Measurements from ENCODE around the gene CLDN19. TPM values are rescaled to one million over a fixed set of nuclear protein-coding genes. Genes with fewer than 3 reads are reported as not detected.

Gene CLDN19
- total and polyA plus RNA-seq, 2 of the 8 experiments (the other 6 are each of a cell fraction or from before 2014, with no cell fraction given), result 9.7 to 17.2 TPM

- FAIRE-seq (peak; percentile 55), DNase-seq (ENCODE audit: low read depth in 1 of 2, low spot score in 2 of 2) (no peak)
- H2BK5ac ChIP-seq (ENCODE audit: low read depth, low read length), result no peak overlapping the region
- H4K5ac ChIP-seq (ENCODE audit: insufficient read length, low read depth, low read length), result no peak overlapping the region
- no peak overlapping the region for H3K9ac ChIP-seq (replicated peaks in 1 of 4; ENCODE audit: extremely low read depth in 1 of 4, low read depth in 3 of 4, low read length in 3 of 4)
- H3K79me1 ChIP-seq (ENCODE audit: low read depth, low read length), result peaks cover 2% of the 10 kb centered on the region; the same call in 1 of the 2 replicates
- H3K4me2 ChIP-seq (ENCODE audit: insufficient read depth in 1 of 2, low read depth in 2 of 2, low read length in 2 of 2), result no peak overlapping the region
- no peaks in the 10 kb centered on the region for H3K9me3 ChIP-seq (ENCODE audit: insufficient read depth in 2 of 2, low read depth in 1 of 2, low read length in 1 of 2)
- H3K27me3 ChIP-seq (replicated peaks in 1 of 4; ENCODE audit: control insufficient read depth in 3 of 4, extremely low read depth in 1 of 4, insufficient read depth in 3 of 4, low read length in 3 of 4), result no peaks in the 10 kb centered on the region
- no peak overlapping the region for H2AFZ ChIP-seq (ENCODE audit: low read length)
- ChIA-PET POLR2A (ENCODE audit: partially characterized antibody) (interaction anchor here (0.6 to 5.3 kb wide), 4 partner anchors 8 to 16 kb away, joined by 4 to 25 read pairs (median 10); partner anchors contain the start of gene YBX1), CTCF (ENCODE audit: partially characterized antibody) (interaction anchor here (0.9 kb wide), 1 partner anchor 15 kb away, joined by 4 read pairs; no protein-coding TSS in a partner anchor)
- H3K4ac ChIP-seq (replicated peaks; ENCODE audit: insufficient read length, low read depth, low read length), result no peak overlapping the region
- no peak overlapping the region for H3K18ac ChIP-seq (ENCODE audit: extremely low read depth, low read length)
- H3K4me1 ChIP-seq (replicated peaks in 1 of 4; ENCODE audit: control insufficient read depth in 3 of 4, insufficient read depth in 4 of 4, low read length in 3 of 4), result no peaks in the 10 kb centered on the region
- peaks cover 12 to 85% of the 10 kb centered on the region in 2 experiments; a peak in 3 of 4 replicates for H3K79me2 ChIP-seq (ENCODE audit: control insufficient read depth in 1 of 2, insufficient read depth in 2 of 2, low read length in 2 of 2)
- H2BK20ac ChIP-seq (ENCODE audit: low read length), result no peak overlapping the region
- no peak overlapping the region for H3K56ac ChIP-seq (replicated peaks; ENCODE audit: insufficient read length, low read depth, low read length)
- no peak overlapping the region for H4K8ac ChIP-seq (ENCODE audit: extremely low read depth, insufficient read depth, low read length)
- H3K23ac ChIP-seq (ENCODE audit: insufficient read length), result no peak overlapping the region
- H2BK15ac ChIP-seq (ENCODE audit: low read length), result no peak overlapping the region
- H4K91ac ChIP-seq (replicated peaks; ENCODE audit: insufficient read length, low read length), result no peak overlapping the region
- H4K20me1 ChIP-seq (replicated peaks in 1 of 2; ENCODE audit: control insufficient read depth in 1 of 2, insufficient read depth in 2 of 2, low read length in 2 of 2), result peaks cover 10 to 19% of the 10 kb centered on the region in 2 experiments
- H3K27ac ChIP-seq (ENCODE audit: low read depth, low read length), result no peak overlapping the region
- H3K36me3 ChIP-seq (ENCODE audit: control insufficient read depth in 2 of 4, insufficient read depth in 4 of 4, low read length in 3 of 4), result peaks cover 33 to 98% (median 70%) of the 10 kb centered on the region in 4 experiments
- no peaks in the 10 kb centered on the region for H3K23me2 ChIP-seq (ENCODE audit: low read depth, low read length)
- H3K14ac ChIP-seq (ENCODE audit: insufficient read length), result no peak overlapping the region
- H3K4me3 ChIP-seq (ENCODE audit: extremely low read depth in 1 of 4, insufficient read depth in 2 of 4, low read depth in 3 of 4, low read length in 4 of 4), result no peak overlapping the region
- H2AK5ac ChIP-seq (ENCODE audit: low read depth, low read length), result no peak overlapping the region
- 91% methylated on average over 4 of the region's 4 CpGs; no CpG with 5 or more reads in 1 of the 2 experiments for WGBS, 2 experiments (ENCODE audit: extremely low coverage in 1 of 2, insufficient coverage in 1 of 2, insufficient read length in 1 of 2, insufficient replicate concordance in 2 of 2, low coverage in 1 of 2, low lambda C conversion rate in 2 of 2, missing lambda C conversion rate in 1 of 2)
- H2BK120ac ChIP-seq (replicated peaks; ENCODE audit: low read depth, low read length), result no peak overlapping the region
- no peak overlapping the region for H2BK12ac ChIP-seq (ENCODE audit: low read depth, low read length)
- no peak for TF ChIP-seq NANOG (IDR thresholded peaks at IDR 0.05; ENCODE audit: insufficient read depth, low read depth, low read length, poor library complexity, severe bottlenecking)
- TF ChIP-seq SIRT6 (IDR thresholded peaks at IDR 0.05; ENCODE audit: low read length), result no peak
- TF ChIP-seq TBP (IDR thresholded peaks at IDR 0.05; ENCODE audit: low read depth, low read length), result no peak
- no peak for TF ChIP-seq GABPA (IDR thresholded peaks at IDR 0.05; ENCODE audit: borderline replicate concordance, insufficient read depth, low read length)
Measured at GRCh38 chr1:42698081-42698813, 41.8 kb downstream of the CLDN19 start.

Data from H1 (cell line).